KOPT-K1 (cell line): ENCODE measurements around the gene GDPGP1.

Experiments used
- H3K27ac ChIP-seq: fragments of 200-600 bp; sonication (generic); 2 replicates; pipeline ENCODE4 v1.5.1; 2016; ENCODE audit warnings: antibody characterized with exemption, mild to moderate bottlenecking, low read depth, low read length; ENCODE audit not compliant: poor library complexity, severe bottlenecking
- H3K36me3 ChIP-seq: fragments of 200-600 bp; sonication (generic); 2 replicates; pipeline ENCODE4 v1.5.1; 2017; ENCODE audit warnings: antibody characterized with exemption, mild to moderate bottlenecking, low read length, moderate library complexity; ENCODE audit not compliant: insufficient read depth
- H3K9me3 ChIP-seq: fragments of 200-600 bp; sonication (generic); 2 replicates; pipeline ENCODE4 v1.5.1; 2017; ENCODE audit warnings: antibody characterized with exemption, low read length, mild to moderate bottlenecking; ENCODE audit not compliant: insufficient read depth, poor library complexity, severe bottlenecking

The GDPGP1 gene

DNA sequence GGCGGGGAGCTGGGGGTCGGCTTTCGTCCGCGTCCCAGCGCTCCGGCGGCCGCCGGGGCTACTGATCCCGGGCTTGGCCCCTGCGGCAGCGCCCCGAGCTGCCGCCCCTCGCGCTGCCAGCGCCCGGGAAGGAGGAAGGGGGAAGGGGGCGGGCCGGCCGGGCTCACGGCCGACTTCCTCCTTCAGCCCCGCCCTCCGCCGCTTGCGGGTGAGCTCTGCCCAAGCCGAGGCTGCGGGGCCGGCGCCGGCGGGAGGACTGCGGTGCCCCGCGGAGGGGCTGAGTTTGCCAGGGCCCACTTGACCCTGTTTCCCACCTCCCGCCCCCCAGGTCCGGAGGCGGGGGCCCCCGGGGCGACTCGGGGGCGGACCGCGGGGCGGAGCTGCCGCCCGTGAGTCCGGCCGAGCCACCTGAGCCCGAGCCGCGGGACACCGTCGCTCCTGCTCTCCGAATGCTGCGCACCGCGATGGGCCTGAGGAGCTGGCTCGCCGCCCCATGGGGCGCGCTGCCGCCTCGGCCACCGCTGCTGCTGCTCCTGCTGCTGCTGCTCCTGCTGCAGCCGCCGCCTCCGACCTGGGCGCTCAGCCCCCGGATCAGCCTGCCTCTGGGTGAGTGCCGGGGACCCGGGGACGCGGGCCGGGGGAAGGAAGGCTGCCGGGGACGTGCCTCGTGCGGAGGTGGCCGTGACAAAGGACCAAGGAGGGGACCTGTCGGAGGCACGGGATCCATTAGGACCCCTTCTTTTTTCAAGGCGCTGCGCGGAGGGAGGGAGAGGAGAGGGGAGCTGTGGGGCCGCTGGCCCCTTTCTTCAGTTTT is 32.7 kb upstream of the GDPGP1 start, which contains the start of gene SEMA4B:
TSS of gene SEMA4B (plus strand) at position 201 of the 814 bp plus-strand sequence. CDS start at position 450, 249 bp downstream.
- Histone ChIP-seq H3K9me3 (no peaks in the 10 kb centered on the region), H3K36me3 (no peaks in the 10 kb centered on the region), H3K27ac (peak within 1 kb of the TSS; percentile 71)

DNA sequence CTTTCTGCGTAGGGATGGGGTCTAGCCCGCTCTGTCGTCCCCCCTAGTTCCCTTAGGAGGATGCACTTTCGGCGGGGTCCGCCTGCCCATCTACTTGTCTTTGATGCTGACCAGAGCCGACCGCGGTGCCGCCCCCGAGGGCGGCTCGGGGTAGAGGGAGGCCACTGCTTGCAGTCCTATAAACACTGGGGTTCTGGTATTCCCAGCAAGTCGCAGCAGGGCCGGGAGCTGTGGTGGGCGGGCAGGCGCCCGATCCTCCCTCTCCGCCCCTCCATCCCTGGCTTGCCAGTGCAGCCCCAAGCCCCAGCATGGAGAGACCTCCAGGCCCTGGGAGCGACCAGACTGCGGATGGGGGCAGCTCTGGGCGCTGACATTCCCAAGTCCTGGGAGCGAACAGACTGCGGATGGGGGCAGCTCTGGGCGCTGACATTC is 32.0 kb upstream of the GDPGP1 start:
- Histone ChIP-seq H3K9me3 (no peaks in the 10 kb centered on the region), H3K36me3 (no peaks in the 10 kb centered on the region), H3K27ac (peak overlapping the region; percentile 71)

DNA sequence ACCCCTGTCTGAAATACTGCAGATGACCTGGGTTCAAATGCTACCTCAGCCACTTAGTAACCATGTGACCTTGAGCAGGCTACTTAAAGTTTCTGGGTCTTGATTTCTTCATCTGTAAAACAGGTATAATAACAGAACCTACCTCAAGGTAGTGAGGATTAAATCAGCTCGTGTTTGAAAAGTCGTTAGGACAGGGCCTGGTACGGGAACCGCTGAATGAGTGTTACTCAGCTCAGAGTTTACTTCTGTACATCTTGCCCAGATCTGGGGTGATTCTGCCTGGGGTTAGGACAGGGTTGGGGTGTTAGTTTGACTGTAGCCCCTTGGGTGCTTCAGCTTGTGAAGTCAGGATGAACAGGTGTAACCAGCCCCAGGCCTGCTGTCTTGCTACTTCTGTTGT is 31.1 kb upstream of the GDPGP1 start:
- H3K27ac ChIP-seq, result no peak overlapping the region
- H3K36me3 ChIP-seq, result no peaks in the 10 kb centered on the region
- no peaks in the 10 kb centered on the region for H3K9me3 ChIP-seq

DNA sequence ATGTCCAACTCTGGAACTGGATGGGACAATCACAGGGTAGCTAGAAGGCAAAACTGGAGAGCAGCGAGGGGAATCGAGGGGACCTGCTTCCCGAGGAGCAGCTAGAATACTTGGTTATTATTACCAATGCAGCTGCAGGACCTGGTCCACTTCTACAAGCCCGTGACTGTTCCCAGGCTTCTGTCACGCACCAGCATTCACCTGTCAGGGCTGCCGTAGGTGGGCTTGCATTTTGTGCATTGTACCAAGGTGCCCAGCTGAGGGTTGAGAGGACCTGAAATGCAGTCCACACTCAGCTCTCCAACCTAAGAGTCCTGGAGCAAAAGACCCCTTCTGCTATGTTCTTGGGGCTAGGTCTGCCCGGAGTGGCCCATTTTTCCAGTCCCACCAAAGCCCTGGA is 30.5 kb upstream of the GDPGP1 start:
- H3K36me3 ChIP-seq, result no peaks in the 10 kb centered on the region
- H3K9me3 ChIP-seq, result no peaks in the 10 kb centered on the region
- no peak overlapping the region for H3K27ac ChIP-seq

DNA sequence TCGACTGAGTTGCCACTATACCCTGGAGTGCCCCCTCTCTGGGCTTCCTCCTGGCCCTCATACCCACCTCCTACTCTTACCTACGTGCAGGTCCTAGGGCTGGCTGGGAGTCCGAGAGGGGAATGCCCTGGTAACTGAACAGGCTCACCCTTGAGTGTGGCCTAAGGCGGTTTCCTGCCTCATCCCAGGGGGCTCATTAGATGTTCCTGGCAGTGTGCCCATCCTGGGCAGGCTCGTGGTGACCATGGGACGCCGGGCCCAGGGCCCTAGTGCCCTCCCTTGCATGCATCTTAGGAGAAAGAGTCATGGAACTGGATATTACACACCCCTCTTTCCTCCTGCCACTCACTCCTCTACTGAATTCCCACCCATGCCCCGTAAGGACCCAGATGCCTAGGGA is 30.1 kb upstream of the GDPGP1 start:
- H3K9me3 ChIP-seq, result no peaks in the 10 kb centered on the region
- H3K36me3 ChIP-seq, result no peaks in the 10 kb centered on the region
- no peak overlapping the region for H3K27ac ChIP-seq

DNA sequence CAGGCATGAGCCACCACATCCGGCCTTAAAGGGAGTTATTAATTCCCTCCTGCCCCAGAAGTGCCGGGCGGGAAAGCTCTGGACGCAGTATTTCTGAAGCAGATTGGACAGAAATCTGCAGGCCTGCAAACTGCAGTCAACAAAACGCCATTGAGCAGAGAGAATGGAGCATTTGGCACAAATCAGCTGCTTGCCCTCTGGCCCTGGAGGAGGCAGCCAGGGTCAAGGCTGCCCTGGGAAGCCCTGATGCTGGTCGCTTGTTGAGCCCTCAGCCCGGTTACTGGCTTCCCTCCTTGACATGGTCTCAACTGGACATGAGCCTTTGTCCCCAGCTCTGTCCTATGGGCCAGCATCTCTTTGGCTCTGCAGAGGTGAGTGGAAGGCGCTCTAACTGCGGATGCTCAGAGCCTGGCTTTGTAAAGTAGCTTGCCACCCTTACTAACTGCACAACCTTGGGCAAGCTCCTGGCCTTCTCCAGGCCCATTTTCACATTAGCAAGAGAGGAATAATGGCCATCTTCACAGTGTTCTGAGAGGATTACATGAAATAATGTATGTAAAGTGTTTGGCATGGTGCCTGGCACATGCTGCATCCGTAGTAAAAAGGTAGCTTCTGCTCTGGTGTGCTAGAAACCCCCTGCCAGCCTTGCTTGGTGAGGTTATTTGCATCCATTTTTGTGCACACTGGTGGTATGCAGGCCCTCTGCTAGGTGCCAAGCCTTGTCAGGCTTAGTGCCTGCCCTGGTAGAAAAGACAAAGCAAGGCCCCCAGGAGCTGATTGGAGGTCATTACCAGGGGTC is 28.8 kb upstream of the GDPGP1 start:
- H3K9me3 ChIP-seq, result no peaks in the 10 kb centered on the region
- H3K27ac ChIP-seq, result no peak overlapping the region
- H3K36me3 ChIP-seq, result no peaks in the 10 kb centered on the region

DNA sequence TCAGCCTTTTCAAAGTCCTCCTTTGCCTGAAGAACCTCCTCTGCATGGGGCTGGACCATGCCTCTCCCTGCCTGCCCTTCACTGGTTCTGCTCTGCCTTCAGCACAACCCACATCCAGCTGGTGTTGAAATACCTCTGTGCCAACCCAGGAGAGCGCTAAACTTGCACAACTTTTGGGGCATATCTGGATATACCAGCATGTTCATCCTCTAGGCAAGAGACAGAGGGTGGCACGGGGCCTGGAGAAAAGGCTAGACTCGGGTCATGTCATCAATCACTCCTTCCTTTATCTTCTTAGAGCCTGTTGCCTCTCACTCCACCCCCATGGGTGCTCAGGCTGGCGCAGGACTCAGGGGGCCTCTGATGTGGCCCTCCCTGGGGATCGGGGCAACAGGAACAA is 28.1 kb upstream of the GDPGP1 start:
- no peaks in the 10 kb centered on the region for H3K9me3 ChIP-seq
- H3K36me3 ChIP-seq, result no peaks in the 10 kb centered on the region
- H3K27ac ChIP-seq, result no peak overlapping the region

DNA sequence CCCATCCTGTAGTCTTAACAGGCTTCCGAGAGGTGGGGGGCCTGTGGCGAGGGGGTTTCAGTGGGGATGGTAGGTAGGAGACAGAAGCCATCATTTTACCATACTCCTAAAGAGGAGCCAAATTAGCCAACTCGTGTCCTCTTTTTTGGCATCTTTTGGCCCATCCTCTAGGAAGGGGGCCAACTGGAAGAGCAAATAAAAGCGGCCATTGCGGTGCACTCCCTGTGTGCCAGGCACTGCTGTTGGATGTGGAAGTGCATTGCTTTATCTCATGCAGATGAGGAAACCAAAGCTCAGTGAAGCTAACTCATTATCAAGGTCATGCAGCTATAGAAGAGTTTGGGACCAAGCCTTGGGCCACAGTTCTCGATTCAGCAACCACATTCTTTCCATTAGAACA is 26.8 kb upstream of the GDPGP1 start:
- Histone ChIP-seq H3K9me3 (no peaks in the 10 kb centered on the region), H3K36me3 (no peaks in the 10 kb centered on the region), H3K27ac (no peak overlapping the region)

DNA sequence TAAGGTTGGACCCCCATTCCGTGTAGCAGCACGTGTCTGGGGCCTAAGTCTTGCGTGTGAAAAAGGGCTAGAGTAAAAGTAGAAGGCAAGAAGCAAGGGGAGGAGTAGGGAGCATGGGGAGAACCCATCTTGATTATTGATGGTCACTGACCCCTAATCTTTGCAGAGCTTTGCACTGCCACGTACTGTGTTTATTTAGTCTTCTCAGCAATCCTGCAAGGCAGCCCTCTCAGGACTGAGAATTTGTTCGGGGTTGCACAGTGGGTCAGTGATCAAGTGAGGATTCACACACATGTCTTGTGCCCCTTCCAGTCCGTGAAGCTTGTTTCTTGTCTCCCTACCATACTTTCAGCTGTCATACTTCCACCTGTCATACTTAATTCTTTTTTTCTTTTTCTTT is 25.7 kb upstream of the GDPGP1 start:
- no peak overlapping the region for H3K27ac ChIP-seq

DNA sequence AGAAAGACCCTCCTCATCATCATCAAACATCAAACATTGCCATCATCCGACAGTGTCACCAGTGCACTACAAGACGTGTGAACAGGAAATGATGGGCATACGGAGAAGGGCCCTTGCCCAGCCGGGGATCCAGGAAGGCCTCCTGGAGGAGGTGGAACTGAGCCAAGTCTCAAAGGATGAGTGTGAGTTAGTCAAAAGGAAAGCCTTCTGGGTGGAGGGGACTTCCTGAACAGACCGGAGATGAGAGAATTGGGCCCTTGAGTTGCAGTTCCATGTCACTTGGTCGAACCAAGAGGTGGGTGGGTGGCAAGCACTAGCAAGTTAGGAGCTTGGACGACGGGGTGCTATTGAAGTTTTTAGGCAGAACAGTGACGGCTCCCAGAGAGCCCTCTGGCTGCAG is 24.4 kb upstream of the GDPGP1 start:
- H3K27ac ChIP-seq, result no peak overlapping the region
- no peaks in the 10 kb centered on the region for H3K36me3 ChIP-seq
- H3K9me3 ChIP-seq, result no peaks in the 10 kb centered on the region

More for the DNA sequence above, 25.7 kb upstream of the GDPGP1 start:
- Histone ChIP-seq H3K9me3 (no peaks in the 10 kb centered on the region), H3K36me3 (no peaks in the 10 kb centered on the region)

DNA sequence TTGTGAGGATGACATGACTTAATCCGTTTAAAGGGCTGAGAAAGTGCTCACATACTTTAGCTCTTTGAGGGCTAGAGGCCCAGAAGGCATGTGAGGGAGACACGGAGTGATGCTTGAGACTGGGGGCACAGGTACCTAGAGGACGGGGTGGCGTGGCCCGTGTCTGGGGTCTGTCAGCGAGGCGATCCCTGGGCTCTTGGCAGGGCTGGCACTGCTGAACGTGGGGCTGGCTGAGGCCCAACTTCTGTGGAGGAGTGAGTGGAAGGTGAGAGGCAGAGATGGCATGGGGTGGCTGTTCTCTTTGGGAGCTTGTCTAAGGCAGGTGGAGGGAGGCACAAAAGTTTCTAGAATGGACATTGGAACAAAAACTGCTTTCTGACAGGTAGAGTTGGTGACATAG is 23.4 kb upstream of the GDPGP1 start:
- Histone ChIP-seq H3K27ac (no peak overlapping the region), H3K36me3 (no peaks in the 10 kb centered on the region), H3K9me3 (no peaks in the 10 kb centered on the region)

DNA sequence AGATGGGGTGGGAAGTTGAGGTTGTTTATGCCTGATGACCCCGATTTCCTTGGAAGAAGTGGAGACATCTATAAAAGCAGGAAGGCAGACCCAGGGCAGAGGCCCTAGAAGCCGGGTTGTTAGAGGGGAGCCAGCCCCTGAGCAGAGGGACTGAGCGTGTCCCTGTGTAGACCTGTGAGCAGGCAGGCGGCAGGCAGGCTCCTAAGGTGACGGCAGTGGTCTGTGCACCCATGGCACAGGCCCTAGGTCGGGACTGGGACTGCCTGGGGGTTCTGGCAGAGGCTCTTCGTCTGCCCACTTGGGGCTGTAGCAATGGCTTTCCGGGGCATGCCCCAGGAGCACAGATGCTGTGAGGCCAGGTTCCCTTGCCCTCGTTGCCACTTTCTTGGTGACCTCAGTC is 23.0 kb upstream of the GDPGP1 start:
- no peaks in the 10 kb centered on the region for H3K36me3 ChIP-seq
- no peak overlapping the region for H3K27ac ChIP-seq
- H3K9me3 ChIP-seq, result no peaks in the 10 kb centered on the region

DNA sequence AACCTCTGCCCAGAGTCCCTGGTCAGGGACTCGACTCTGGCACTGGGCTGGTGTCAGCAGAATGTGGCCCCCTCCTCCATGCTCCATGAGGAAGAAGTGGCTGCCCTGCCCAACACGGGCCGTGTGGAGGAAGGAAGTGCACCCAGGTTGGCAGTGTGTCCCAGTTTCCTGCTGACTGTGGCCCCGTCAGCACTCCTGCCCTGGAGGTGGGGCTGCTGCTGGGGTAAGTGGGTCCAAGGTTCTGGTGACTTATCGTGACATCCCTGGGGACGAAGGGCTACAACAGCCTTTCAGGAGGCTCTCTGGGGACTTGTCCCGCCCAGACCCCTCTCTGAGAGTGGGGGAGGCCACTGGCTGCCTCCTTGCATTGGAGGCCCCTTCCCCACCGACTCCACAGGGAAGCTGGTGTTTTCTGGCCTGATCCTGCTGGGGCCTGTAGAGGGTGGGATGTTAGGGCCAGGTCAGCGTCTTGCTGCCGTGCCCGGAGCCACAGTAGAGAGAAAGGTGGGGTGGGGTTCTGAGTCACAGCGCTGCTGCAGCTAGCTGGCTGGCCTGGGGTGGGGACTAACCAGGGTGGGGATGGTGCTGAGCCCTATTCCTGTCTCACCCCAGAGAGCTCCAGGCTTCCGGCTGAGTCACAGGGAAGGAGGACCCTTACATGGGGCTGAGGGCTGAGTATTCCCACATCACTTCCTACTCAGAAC is 22.4 kb upstream of the GDPGP1 start:
- Histone ChIP-seq H3K36me3 (no peaks in the 10 kb centered on the region), H3K27ac (no peak overlapping the region), H3K9me3 (no peaks in the 10 kb centered on the region)

DNA sequence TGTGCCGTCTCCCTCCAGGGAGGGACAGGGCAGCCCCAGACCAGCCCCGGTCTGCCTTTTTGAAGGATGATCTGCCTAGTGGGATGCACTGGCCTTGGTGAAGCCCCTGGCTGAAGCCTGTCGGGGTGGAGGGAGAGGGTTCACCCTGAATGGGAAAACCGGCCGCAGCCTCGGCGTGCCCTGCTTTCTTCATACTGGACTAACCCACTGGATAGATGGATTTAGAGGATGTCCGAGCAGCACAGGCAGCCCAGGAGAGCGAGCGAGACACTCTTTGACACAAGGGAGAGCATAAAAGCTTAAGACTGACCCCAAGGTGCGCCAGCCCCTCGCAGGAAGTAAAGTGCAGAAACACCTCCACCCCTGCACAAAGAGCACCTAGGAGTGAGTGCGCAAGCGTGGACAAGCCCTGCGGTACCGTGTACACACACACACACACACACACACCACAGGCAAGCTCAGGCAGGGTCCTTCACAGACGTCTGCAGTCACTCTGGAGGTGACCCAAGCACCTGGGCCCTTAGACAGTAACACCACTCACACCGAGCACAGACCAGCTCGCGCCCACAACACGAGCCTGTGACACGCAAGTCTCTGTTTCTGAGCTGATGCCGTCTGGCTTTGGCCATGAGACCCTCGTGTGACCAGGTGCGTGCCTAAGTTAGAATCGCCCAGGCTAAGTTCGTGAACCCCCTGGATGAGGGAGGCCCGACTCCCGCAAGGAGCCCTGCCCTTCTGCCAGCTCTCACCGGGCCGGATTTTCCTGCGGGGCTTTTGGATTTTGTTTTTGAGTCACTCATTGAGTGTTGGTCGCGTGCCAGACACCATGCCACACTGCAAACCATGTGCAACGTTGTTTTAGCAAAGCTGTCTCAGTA is 21.5 kb upstream of the GDPGP1 start:
- Histone ChIP-seq H3K36me3 (no peaks in the 10 kb centered on the region), H3K27ac (no peak overlapping the region), H3K9me3 (no peaks in the 10 kb centered on the region)
